ENCODE measurements around the gene PRSS23.

PRSS23 gene

DNA sequence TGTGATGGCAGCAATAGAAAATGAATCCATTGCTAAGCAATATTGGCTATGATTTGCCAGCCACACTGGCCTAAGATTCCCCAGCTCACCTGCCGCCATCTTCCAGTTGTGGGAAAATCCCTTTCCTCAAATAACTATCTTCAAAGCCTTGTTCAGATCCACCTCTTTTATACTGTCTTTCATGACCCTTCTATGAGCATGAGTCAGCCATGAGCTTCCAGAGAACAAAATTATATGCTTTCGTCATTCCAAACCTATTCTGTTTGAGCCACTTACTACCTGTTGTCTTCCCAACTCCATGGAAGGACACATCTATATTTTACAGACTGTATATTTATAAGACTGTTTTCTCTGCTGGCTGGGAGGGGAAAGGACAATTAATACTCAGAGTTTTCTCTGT lies 25.0 kb upstream of the PRSS23 start:
- no peak for DNase-seq (ENCODE audit: low read depth)
- TF ChIP-seq, protein P1, sequence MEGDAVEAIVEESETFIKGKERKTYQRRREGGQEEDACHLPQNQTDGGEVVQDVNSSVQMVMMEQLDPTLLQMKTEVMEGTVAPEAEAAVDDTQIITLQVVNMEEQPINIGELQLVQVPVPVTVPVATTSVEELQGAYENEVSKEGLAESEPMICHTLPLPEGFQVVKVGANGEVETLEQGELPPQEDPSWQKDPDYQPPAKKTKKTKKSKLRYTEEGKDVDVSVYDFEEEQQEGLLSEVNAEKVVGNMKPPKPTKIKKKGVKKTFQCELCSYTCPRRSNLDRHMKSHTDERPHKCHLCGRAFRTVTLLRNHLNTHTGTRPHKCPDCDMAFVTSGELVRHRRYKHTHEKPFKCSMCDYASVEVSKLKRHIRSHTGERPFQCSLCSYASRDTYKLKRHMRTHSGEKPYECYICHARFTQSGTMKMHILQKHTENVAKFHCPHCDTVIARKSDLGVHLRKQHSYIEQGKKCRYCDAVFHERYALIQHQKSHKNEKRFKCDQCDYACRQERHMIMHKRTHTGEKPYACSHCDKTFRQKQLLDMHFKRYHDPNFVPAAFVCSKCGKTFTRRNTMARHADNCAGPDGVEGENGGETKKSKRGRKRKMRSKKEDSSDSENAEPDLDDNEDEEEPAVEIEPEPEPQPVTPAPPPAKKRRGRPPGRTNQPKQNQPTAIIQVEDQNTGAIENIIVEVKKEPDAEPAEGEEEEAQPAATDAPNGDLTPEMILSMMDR (conservative IDR thresholded peaks at IDR 0.05; ENCODE audit: control insufficient read depth, insufficient read depth, low read depth, low read length) = no peak
- no peak overlapping the region for H3K4me3 ChIP-seq (ENCODE audit: control insufficient read depth, low read depth, low read length)

DNA sequence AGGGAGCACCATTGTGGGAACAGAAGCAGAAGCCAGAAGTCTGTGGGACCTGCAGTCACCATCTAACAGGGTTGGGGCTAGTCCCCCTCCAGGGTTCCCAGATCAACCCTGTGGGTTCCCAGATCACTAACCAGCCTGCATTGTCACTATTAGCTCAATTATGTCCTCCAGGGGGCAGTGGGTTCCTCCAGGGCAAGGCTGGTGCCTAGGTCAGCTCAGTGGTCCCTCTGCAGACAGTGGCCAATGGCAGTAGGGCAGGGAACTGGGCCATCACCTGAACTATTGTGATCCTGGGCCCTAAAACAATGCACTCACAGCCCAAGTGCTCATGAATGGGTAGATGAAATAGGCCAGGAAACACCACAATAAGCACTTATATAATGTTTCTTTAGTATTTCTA lies 18.8 kb upstream of the PRSS23 start:
- no peak for DNase-seq (ENCODE audit: low read depth)
- H3K4me3 ChIP-seq (ENCODE audit: control insufficient read depth, low read depth, low read length) = no peak overlapping the region
- TF ChIP-seq, protein P1 (conservative IDR thresholded peaks at IDR 0.05; ENCODE audit: control insufficient read depth, insufficient read depth, low read depth, low read length) = peak; percentile 2

DNA sequence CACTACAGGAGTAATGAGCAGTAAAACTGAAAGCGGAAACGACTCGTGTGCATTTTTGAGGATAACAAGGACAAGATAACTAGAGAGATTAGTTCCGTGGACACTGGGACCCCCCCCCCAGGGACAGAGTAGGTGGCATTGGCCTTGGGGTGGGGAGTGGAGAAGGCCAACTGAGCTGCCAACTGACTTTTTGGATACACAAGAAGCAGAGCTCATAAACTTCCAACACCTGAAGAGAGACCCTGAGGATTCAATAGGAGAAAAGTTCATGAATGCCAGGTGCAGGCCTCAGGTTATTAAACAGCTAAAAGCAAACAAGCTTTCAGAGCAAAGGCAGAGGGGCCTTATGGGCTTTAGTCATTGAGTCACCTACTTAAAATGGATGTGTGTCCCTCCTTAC lies 17.6 kb upstream of the PRSS23 start:
- TF ChIP-seq, protein P1 (conservative IDR thresholded peaks at IDR 0.05; ENCODE audit: control insufficient read depth, insufficient read depth, low read depth, low read length) = no peak
- DNase-seq (ENCODE audit: low read depth) = no peak
- H3K4me3 ChIP-seq (ENCODE audit: control insufficient read depth, low read depth, low read length) = no peak overlapping the region

DNA sequence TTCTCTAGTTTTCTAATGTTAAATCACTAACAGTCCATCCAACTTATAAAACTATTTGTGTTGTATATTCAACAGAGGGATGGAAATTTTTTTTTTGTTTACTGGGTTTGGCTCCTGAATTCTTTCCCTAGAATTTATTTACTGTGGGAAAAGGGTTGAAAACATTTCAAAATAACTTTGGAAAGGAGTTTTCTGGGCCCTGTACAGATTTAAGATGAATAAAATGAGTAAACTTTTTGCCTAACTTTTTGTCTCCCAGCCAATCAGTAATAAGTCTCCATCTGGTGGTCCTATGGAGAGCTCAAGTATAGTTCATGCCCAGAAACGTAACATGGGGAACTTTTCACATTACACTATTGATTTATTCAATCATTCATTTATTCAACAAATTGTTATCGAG lies 16.7 kb upstream of the PRSS23 start:
- no peak for DNase-seq (ENCODE audit: low read depth)
- no peak overlapping the region for H3K4me3 ChIP-seq (ENCODE audit: control insufficient read depth, low read depth, low read length)
- TF ChIP-seq, protein P1 (conservative IDR thresholded peaks at IDR 0.05; ENCODE audit: control insufficient read depth, insufficient read depth, low read depth, low read length) = no peak

DNA sequence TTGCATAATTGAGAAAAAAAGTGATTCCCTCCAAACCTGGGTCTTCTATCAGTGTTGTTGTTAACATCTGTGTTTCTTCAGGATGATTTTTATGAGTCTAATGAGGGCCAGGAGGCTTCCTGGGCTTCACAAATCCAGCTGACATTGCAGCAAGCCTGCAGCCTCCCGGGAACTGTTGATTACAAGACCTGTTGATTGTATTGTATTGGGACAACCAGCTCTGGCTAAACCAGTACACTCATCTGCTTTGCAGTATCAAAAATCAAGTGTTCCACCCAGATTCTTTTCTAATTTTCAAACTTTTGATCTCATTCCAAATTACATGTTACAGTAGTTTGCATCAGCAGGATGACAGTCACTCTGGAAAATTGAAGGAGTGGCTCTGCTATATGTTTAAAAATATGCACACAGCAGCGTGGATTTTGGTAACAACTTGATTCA lies 16.1 kb upstream of the PRSS23 start:
- peak; percentile 16 for DNase-seq (ENCODE audit: low read depth)
- TF ChIP-seq, protein P1 (conservative IDR thresholded peaks at IDR 0.05; ENCODE audit: control insufficient read depth, insufficient read depth, low read depth, low read length) = no peak
- no peak overlapping the region for H3K4me3 ChIP-seq (ENCODE audit: control insufficient read depth, low read depth, low read length)

DNA sequence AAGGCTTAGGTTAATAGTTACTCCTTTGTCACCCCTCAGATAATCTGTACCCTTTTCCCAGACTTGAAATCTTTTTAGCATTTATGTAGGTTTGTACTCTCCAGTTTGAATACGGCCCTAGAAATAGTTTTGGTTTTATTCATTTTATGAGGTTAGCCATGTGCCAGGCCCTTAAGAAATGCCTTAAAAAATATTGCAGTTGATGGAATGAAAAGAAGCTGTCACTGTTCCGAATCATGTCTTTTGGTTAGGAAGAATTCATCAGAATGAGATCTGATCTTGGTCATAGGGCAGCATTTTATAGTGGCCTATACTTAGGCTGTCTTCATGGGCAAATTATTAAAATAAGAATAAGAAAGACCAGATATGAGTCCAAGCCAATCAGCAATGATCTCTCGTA lies 14.8 kb upstream of the PRSS23 start:
- no peak overlapping the region for H3K4me3 ChIP-seq (ENCODE audit: control insufficient read depth, low read depth, low read length)
- DNase-seq (ENCODE audit: low read depth) = no peak
- TF ChIP-seq, protein P1 (conservative IDR thresholded peaks at IDR 0.05; ENCODE audit: control insufficient read depth, insufficient read depth, low read depth, low read length) = no peak

DNA sequence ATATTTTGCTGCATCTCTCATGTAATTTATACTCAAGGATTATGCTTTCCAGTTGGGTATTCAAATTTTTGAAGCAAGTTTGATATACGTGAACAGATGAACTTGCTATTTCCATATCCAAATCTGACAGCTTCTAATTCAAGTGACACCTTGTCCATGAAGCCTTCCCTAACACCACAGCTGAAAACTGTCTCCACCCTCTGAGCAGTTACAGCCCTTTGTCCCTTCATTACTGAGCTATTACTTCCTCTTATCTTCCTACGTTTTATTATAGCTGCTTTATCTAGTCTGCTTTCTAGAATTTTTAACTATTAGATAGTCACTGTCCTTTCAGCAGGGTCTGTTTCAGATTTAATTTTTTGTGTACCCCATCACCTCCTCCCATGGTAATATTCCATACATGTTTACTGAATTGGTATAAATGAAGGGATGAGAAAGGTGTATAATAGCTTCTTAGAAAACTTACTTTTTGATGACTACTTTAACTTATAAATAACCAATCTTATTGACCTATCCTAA lies 13.3 kb upstream of the PRSS23 start:
- no peak for DNase-seq (ENCODE audit: low read depth)
- TF ChIP-seq, protein P1 (conservative IDR thresholded peaks at IDR 0.05; ENCODE audit: control insufficient read depth, insufficient read depth, low read depth, low read length) = no peak
- H3K4me3 ChIP-seq (ENCODE audit: control insufficient read depth, low read depth, low read length) = no peak overlapping the region

Data from fibroblast of mammary gland (primary cell).